ENCODE data around the gene SH2D3C. TPM values are rescaled to one million over a fixed set of nuclear protein-coding genes. Genes with fewer than 3 reads are reported as not detected.

Gene SH2D3C
- total and polyA plus RNA-seq, 9 of the 15 experiments (the other 6 are each of a cell fraction or from before 2014, with no cell fraction given), result 0.03 to 1.2 (median 0.22) TPM; not detected in 1

GRCh38 chr9:127785933-127786772 is 7.7 kb upstream of the SH2D3C start, which contains the start of gene CDK9 (continued):
- TF ChIP-seq SMARCC2 (IDR thresholded peaks at IDR 0.05; ENCODE audit: low read depth) (no peak), LEF1 (IDR thresholded peaks at IDR 0.05) (peak; percentile 72; the same call in 1 of the 2 replicates), NR1H2 (CRISPR knock-in tag; IDR thresholded peaks at IDR 0.05) (no peak), CXXC5 (CRISPR knock-in tag; IDR thresholded peaks at IDR 0.05) (peak; percentile 70; the same call in 1 of the 2 replicates), NCOA2 (IDR thresholded peaks at IDR 0.05; ENCODE audit: partially characterized antibody in 2 of 2) (no peak), ZNF696 (CRISPR knock-in tag; conservative IDR thresholded peaks at IDR 0.05) (no peak), HBP1 (CRISPR knock-in tag; IDR thresholded peaks at IDR 0.05) (no peak), ETV1 (tag; conservative IDR thresholded peaks at IDR 0.05; ENCODE audit: low read depth) (peak; percentile 72), ZNF561 (CRISPR knock-in tag; conservative IDR thresholded peaks at IDR 0.05) (no peak), MCM3 (IDR thresholded peaks at IDR 0.05) (no peak), NR0B1 (IDR thresholded peaks at IDR 0.05; ENCODE audit: partially characterized antibody) (no peak), ZSCAN29 (IDR thresholded peaks at IDR 0.05) (no peak), ETV6 (IDR thresholded peaks at IDR 0.05; ENCODE audit: borderline replicate concordance in 1 of 2, low read depth in 2 of 2, low read length in 1 of 2) (no peak), ETV6 (CRISPR knock-in tag; IDR thresholded peaks at IDR 0.05; ENCODE audit: borderline replicate concordance) (no peak), KLF1 (tag; IDR thresholded peaks at IDR 0.05) (peak; percentile 44; the same call in 1 of the 2 replicates), CTBP1 (IDR thresholded peaks at IDR 0.05; ENCODE audit: borderline replicate concordance) (peak; percentile 82), PHB2 (IDR thresholded peaks at IDR 0.05; ENCODE audit: low read depth) (no peak), ATF3 (IDR thresholded peaks at IDR 0.05) (no peak), ATF3 (CRISPR knock-in tag; conservative IDR thresholded peaks at IDR 0.05) (no peak), KDM4B (IDR thresholded peaks at IDR 0.05; ENCODE audit: borderline replicate concordance in 2 of 2, low read depth in 1 of 2) (0 out of 4 replicates have a peak, but pooled peaks of 1 of the 2 experiments have one; percentile 48), THAP12 (CRISPR knock-in tag; IDR thresholded peaks at IDR 0.05) (peak; percentile 62; the same call in 1 of the 2 replicates), ZFP30 (CRISPR knock-in tag; IDR thresholded peaks at IDR 0.05; ENCODE audit: borderline replicate concordance) (no peak), ZNF41 (CRISPR knock-in tag; conservative IDR thresholded peaks at IDR 0.05) (no peak)

Data from K562 (cell line).